GM20431 (cell line): Measurements from ENCODE around the gene LYRM1.
"Not testable (repeated sequence)": the region's sequence is repeated elsewhere in the genome, so short reads cannot be mapped to it uniquely, and the experiment has no call there.

ENCODE experiments used
- in situ Hi-C: fragments of 300-500 bp; cut with MseI, MboI; formaldehyde crosslinking; loops from one replicate; pipeline ENCODE4 v1.15.0; 2020; ENCODE audit warnings: low sequenced_read_pairs; ENCODE audit not compliant: unreplicated experiment

Gene LYRM1

GRCh38 chr16:20900299-20901067 is at the start of gene LYRM1, which contains the start of gene DCUN1D3:
LYRM1 (plus strand) TSS chr16:20900771; CDS start chr16:20915556, 14,785 bp downstream.
DCUN1D3 (minus strand) TSS chr16:20900358; CDS start chr16:20862538, 37,820 bp downstream.
- in situ Hi-C loops: no loop called here

GRCh38 chr16:20850981-20851380 is 49.6 kb upstream of the LYRM1 start:
- in situ Hi-C loops: loop anchor here (10.0 kb wide), 1 partner anchor 234 kb away; no protein-coding TSS in a partner anchor

- in situ Hi-C loops: loop anchor here (10.0 kb wide), 1 partner anchor 233 kb away; no protein-coding TSS in a partner anchor
Measured at GRCh38 chr16:20851601-20852000, 49.0 kb upstream of the LYRM1 start.

- in situ Hi-C loops: loop anchor here (10.0 kb wide), 1 partner anchor 232 kb away; no protein-coding TSS in a partner anchor
Measured at GRCh38 chr16:20853143-20853542, 47.4 kb upstream of the LYRM1 start.

- in situ Hi-C loops: loop anchor here (10.0 kb wide), 1 partner anchor 231 kb away; no protein-coding TSS in a partner anchor
Measured at GRCh38 chr16:20853981-20854620, 46.5 kb upstream of the LYRM1 start.

- in situ Hi-C loops: loop anchor here (10.0 kb wide), 1 partner anchor 230 kb away; no protein-coding TSS in a partner anchor
Measured at GRCh38 chr16:20854963-20855362, 45.6 kb upstream of the LYRM1 start.

- in situ Hi-C loops: loop anchor here (10.0 kb wide), 1 partner anchor 228 kb away; no protein-coding TSS in a partner anchor
Measured at GRCh38 chr16:20857281-20857680, 43.3 kb upstream of the LYRM1 start.

- in situ Hi-C loops: loop anchor here (10.0 kb wide), 1 partner anchor 226 kb away; no protein-coding TSS in a partner anchor
Measured at GRCh38 chr16:20859229-20859628, 41.3 kb upstream of the LYRM1 start.

- in situ Hi-C loops: loop anchor here (10.0 kb wide), 1 partner anchor 225 kb away; no protein-coding TSS in a partner anchor
Measured at GRCh38 chr16:20859699-20860098, 40.9 kb upstream of the LYRM1 start.

GRCh38 chr16:20860361-20860760 is 40.2 kb upstream of the LYRM1 start:
- in situ Hi-C loops: no loop called here

GRCh38 chr16:20860995-20861394 is 39.6 kb upstream of the LYRM1 start:
- in situ Hi-C loops: not testable (repeated sequence)

GRCh38 chr16:20862162-20862960 is 38.2 kb upstream of the LYRM1 start:
- in situ Hi-C loops: no loop called here

- in situ Hi-C loops: not testable (repeated sequence)
Measured at GRCh38 chr16:20864376-20864775, 36.2 kb upstream of the LYRM1 start.

- in situ Hi-C loops: no loop called here
Measured at GRCh38 chr16:20865420-20866131, 35.0 kb upstream of the LYRM1 start.

- in situ Hi-C loops: no loop called here
Measured at GRCh38 chr16:20866145-20866772, 34.3 kb upstream of the LYRM1 start.

GRCh38 chr16:20866801-20867200 is 33.8 kb upstream of the LYRM1 start:
- in situ Hi-C loops: no loop called here

GRCh38 chr16:20867585-20867984 is 33.0 kb upstream of the LYRM1 start:
- in situ Hi-C loops: no loop called here

- in situ Hi-C loops: no loop called here
Measured at GRCh38 chr16:20868890-20869289, 31.7 kb upstream of the LYRM1 start.
